Measurements from ENCODE around the gene TBX15.

The TBX15 gene

GRCh38 chr1:119001181-119002027 lies 13.3 kb upstream of the TBX15 start:
- DNase-seq: peak; percentile 14

DNA sequence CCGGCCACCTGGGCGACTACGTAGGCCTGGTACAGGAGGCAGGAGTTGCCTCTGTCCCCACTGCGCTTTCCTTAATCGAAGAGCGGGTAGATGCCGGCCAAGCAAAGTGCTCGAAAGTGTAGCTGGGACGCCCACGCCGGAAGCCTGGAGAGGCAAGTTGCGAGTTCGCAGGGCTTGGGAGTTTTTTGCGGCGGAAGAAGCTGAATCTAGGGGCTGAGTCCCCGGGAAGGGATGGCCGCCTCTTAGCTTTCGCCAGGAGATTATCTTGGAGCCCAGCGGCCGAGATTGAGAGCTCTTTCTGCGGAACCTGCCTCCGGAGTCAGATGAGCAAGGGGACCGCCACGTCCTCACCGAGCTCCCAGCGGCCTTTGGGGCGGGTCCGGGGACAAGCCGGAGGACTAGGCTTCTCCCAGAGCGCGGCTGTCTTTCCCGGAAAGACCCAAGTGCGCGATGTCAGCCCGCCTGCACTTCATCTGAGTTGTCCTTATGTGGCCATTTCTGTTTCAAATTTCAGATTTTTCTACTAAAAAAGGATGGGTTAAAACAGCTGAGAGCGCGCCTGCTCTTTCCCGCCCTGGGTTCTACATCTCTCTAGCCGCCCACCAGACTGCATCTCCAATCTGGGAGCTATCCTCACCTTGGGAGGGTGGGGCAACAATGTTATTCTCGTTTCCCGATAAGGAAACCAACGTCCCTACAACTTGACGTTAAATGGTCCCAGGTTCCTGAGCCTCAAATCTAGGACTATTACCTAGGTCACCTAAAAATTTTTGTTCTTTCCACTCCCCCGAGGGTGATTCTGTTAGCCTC lies 12.4 kb upstream of the TBX15 start:
- DNase-seq: no peak

- no peak for DNase-seq
Measured at GRCh38 chr1:118999348-119000071, 11.4 kb upstream of the TBX15 start.

GRCh38 chr1:118998171-118998570 lies 10.0 kb upstream of the TBX15 start:
- no peak for DNase-seq

- no peak for DNase-seq
Measured at GRCh38 chr1:118997225-118997624, 9.1 kb upstream of the TBX15 start.

- DNase-seq: no peak
Measured at GRCh38 chr1:118995312-118996016, 7.3 kb upstream of the TBX15 start.

DNA sequence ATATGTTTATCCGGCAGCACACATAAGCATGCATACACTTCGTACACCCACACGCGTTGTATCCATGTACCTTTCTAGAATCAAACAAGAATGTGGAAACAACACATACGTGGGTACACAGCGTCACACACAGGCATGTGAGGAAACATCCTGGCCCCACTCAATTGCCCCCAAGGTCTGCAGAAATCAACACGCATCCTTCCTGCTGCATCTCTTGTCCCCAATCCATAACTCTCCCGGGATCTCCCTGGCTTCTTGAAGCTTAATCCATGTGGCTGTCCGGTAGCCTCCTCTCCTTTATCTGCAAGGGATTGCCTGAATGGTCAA lies 5.5 kb upstream of the TBX15 start:
- no peak for DNase-seq

DNA sequence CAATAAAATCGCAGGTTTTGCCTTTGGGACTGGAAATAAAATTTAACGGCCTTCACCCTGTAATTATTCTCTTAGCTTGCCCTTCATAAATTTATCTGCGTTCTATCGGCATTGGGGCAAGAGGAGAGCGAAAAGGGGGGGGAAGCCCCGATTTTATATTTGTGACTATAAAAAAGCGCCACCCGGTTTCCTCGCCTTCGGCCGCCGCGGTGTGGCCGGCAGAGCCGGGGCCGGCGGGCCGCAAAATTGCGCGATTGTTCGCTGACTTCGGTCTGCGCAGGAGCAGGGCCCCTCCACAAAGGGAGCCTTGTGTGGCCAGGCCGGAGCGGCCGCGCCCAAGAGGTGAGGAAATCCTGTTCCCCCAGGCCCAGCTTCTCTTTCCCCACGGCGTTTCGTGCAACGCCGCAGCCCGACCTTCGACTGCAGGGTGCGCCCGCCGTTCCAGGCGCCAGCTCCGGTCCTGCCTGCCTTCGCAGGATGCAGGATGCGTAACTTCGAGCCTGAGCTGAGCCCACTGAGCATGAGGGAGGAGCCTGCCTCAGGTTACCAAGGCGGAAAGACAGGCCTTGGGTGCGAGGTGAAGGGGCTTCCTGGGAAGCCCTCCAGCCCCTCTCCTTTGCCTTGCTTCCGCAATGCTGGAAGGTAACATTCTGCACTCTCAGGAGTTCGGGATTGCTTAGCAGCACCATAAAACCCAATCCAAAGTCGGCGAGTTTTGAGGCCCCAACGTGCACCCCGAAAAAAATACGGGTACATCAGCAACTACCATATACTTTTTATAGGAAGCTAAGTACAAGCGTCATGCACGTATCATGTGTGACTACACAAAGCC lies 4.9 kb upstream of the TBX15 start:
- no peak for DNase-seq

DNA sequence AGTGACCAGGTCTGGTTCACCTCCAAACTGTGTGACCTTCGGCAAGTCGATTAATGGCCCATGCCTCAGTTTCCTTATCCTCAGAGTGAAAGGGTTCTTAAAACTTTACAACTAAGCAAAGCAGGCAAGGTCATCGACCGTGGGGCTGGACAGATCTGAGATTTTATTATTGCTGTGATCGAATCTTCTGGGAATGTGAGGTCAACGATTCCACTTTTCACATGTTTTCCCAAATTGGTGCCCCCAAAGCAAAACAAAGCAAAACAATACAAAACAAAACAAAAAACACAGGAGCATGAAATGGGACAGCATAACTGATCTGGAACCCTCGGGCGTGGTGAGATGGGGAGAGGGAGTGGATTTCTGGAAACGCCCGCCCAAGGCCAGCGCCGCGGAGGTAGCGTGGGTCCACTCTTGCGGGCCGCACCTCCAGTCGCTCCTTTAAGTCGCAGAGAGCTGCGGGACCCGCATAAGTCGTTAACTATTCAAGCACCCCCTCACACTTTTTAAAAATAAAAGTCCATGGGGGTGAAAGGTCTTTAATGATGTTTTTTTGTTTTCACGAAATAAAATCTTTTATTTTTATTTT lies 4.2 kb upstream of the TBX15 start:
- DNase-seq: no peak

DNA sequence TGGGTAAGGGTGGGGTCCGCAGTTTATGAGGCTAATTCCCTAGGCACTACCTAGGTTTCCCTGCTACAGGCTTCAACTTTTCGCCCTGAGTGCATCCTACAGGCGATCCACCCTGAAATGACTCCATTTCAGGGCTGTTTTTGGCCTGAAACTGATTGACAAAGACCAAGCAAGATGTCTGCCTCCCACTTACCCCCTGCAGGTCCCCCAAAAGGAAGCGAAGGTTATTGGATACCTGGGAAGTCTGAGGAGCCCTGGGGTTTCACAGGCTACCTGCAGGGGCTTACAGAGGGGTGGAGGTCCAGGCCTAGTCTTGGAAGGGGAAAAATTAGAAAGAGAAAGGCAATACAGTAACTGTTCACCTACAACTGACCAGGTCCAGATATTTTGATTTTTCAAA lies 3.3 kb upstream of the TBX15 start:
- no peak for DNase-seq

- DNase-seq: no peak
Measured at GRCh38 chr1:118990513-118991152, 2.5 kb upstream of the TBX15 start.

GRCh38 chr1:118989878-118990378 lies 1.8 kb upstream of the TBX15 start:
- no peak for DNase-seq

- DNase-seq: no peak
Measured at GRCh38 chr1:118989006-118989815, 1.1 kb upstream of the TBX15 start.

DNA sequence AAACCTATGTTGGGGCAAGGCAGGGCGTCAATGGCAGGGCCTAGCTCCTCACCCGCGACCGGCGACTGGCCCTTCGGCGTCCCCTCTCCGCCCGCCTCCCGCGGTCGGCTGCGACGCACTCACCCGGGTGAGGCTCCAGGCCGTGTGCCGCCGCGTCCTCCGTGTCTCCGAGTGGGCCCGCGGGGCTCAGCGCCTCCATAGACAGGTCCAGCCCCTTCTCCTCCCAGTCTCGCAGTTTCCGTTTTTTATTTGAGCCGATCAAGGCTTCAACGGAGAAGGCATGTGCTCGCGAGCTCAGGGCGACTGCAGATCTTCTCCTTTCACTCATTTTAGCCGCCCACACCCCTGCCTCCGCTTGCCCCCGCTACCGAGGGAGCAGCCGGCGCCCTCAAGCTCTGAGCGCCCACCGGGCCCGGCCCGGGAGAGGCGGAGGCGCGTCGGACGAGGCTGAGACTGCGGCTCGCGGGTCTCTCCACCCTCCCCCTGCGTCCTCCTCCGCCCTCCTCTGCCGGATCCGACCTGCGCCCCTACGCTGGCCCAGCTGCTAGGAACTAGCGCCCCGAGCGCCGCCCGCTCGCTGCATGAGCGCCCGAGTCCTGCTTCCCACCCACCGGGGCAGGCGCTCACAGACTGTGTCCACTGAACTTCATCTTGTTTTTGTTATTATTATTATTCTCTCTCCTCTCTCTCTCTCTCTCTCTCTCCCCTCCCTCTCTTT lies 516 bp downstream of the TBX15 start:
- no peak for DNase-seq

DNA sequence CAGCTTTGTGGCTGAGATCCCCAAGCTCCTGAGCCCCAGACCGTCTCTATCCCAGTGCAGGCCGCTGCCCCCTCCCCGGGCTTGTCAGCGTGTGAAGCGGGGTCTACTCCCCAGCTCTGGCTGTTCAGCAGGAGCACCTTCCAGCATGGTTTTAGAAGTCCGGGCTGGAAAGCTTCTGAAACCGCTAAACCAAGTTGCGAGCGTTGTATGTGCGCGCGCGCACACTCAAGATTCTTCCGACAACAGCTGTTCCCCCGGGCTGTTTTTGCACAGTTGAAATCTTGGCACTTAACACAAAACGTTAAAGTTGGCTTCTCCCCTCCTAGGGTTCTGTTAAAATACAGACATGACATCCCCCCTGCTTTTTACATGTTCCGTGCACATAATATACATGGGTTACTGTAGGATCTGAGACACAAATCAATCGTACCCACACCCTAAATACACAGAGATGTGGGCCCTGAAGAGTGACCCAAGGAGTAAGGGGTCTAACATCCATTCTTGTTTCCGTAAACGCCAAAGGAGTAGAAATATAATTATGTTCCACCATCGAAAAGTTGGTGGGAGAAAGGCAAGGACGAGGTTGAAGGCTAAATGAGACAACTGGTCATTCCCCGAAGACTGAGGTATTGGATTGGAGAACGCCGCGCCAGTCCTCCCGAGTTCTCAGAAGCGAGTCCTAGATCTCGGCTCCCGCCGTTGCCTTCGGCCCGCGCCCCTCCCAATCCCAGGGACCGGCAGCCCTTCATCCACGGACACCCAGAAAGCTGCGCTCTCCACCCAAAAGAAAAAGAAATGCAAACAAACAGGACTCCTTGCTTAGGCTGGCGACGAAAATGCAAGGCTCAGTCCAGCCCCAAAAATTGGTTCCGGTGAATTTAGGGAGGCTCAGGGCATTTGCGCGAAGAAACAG lies 1.3 kb downstream of the TBX15 start:
- no peak for DNase-seq

DNA sequence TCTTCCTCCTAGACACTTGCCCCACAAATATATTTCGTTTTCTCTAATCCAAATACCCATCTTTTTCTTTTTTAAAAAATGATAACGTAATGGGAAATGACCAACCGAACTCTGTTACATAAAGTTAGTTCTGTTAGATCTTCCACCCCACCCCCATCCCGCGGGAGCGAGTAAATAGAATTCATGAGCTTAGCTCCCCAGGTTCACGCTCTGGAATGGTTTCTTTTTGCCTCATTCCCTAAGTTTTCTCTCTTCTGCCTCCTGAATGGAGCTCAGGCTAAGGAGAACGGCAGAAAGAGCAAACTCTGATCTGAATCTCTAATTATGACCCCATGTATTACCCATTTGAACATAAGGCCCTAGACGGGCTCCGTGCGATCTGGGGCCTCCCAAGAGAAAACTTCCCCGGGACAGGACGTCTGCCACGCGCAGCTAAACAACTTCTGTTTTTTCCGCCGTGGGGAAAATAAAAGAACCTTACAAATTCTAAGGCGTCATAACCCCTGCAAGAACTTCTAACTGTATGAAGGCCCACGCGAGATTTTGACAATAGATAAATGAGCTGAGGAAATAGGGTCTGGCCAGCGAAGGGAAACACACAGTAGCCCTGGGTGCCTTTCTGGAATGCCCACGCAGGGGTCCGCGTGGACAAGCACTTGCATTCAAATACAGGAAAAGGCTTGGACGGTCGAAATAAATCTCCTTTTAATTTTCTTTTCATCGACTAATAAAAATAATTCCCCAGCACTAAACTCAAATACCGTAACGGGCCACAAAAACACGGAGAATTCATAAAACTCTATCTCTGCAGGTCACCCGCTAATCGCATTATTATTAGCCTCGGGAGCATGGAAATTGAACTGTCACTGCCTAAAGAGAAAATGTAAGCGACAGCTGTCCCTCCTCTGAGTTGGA lies 2.2 kb downstream of the TBX15 start:
- DNase-seq: no peak

Data from HCEC 1CT (cell line).